PC-9 (cell line): ENCODE measurements around the gene STARD8. TPM values are rescaled to one million over a fixed set of nuclear protein-coding genes. Genes with fewer than 3 reads are reported as not detected.

Experiments used
- BruUV-seq: library from RNA; stranded (reverse); fragments of 400-500 nt; replicated peaks from 2 replicates; lab custom pipeline; 2021; lab: Mats Ljungman, UMichigan
- CTCF ChIA-PET: fragments of 300-600 bp; sonication (Branson Sonifier 250); formaldehyde crosslinking; loops from one replicate; lab custom pipeline; 2022; ENCODE audit warnings: antibody characterized with exemption; lab: Charles Lee
- POLR2A ChIA-PET: fragments of 300-600 bp; sonication (Branson Sonifier 250); formaldehyde crosslinking; loops from one replicate; lab custom pipeline; 2022; ENCODE audit warnings: antibody characterized with exemption; ENCODE audit not compliant: unreplicated experiment; lab: Charles Lee
- DNase-seq, 2 experiments: peaks; one replicate each; pipeline versions ENCODE4 v3.0.0 to v3.0.0-alpha.2; 2015 to 2022; ENCODE audit warnings: mixed read lengths in 1 of 2
- H2AFZ ChIP-seq: fragments of 200-600 bp; sonication (generic); 2 replicates; pipeline ENCODE4 v1.8.1; 2017; ENCODE audit warnings: antibody characterized with exemption
- H3F3A ChIP-seq: fragments of 200-600 bp; sonication (generic); 2 replicates; pipeline ENCODE4 v1.8.1; 2017; ENCODE audit warnings: antibody characterized with exemption, mild to moderate bottlenecking, low read depth; ENCODE audit not compliant: insufficient read depth
- H3K27ac ChIP-seq: fragments of 200-600 bp; sonication (generic); 2 replicates; pipeline ENCODE4 v1.6.1; 2016; ENCODE audit warnings: mixed run types
- H3K27me3 ChIP-seq: fragments of 200-600 bp; sonication (generic); 2 replicates; pipeline ENCODE4 v1.6.1; 2016; ENCODE audit warnings: low read depth, mixed run types; ENCODE audit not compliant: insufficient read depth
- H3K36me3 ChIP-seq: fragments of 200-600 bp; sonication (generic); 2 replicates; pipeline ENCODE4 v1.6.1; 2016; ENCODE audit warnings: low read depth, mixed run types
- H3K4me1 ChIP-seq: fragments of 200-600 bp; sonication (generic); replicated peaks from 2 replicates; pipeline ENCODE4 v1.6.1; 2016; ENCODE audit warnings: mixed run types; ENCODE audit not compliant: insufficient read depth
- H3K4me2 ChIP-seq: fragments of 200-600 bp; sonication (generic); 2 replicates; pipeline ENCODE4 v1.6.1; 2017; ENCODE audit warnings: mixed run types
- H3K4me3 ChIP-seq: fragments of 200-600 bp; sonication (generic); 2 replicates; pipeline ENCODE4 v1.6.1; 2016; ENCODE audit warnings: mixed run types
- H3K79me2 ChIP-seq: fragments of 200-600 bp; sonication (generic); 2 replicates; pipeline ENCODE4 v1.6.1; 2017; ENCODE audit warnings: low read depth, mixed run types
- H3K9me2 ChIP-seq: fragments of 200-600 bp; sonication (generic); 2 replicates; pipeline ENCODE4 v1.8.1; 2017; ENCODE audit warnings: mild to moderate bottlenecking; ENCODE audit not compliant: insufficient read depth
- H3K9me3 ChIP-seq: fragments of 200-600 bp; sonication (generic); 2 replicates; pipeline ENCODE4 v1.8.1; 2016; ENCODE audit warnings: low read depth; ENCODE audit not compliant: insufficient read depth
- H4K20me1 ChIP-seq: fragments of 200-600 bp; sonication (generic); 2 replicates; pipeline ENCODE4 v1.8.1; 2017; ENCODE audit not compliant: insufficient read depth
- EZH2 ChIP-seq: fragments of 200-600 bp; sonication (generic); IDR thresholded peaks from 2 replicates; pipeline ENCODE4 v1.8.0; 2017; ENCODE audit warnings: antibody characterized with exemption, low read depth
- intact Hi-C: fragments of 100-400 bp; cut with micrococcal nuclease; formaldehyde crosslinking; loops from one replicate; pipeline ENCODE4 v1.10.0; 2022; ENCODE audit not compliant: unreplicated experiment
- total RNA-seq: library from RNA; stranded (reverse); gene quantifications from 2 replicates; pipeline ENCODE4 v1.2.3, GENCODE V29; 2021
- TF ChIP-seq, protein P1 (sequence below): fragments of 200-600 bp; sonication (generic); conservative IDR thresholded peaks from 2 replicates; pipeline ENCODE4 v1.6.1; 2017; ENCODE audit warnings: mixed run types, antibody characterized with exemption, mild to moderate bottlenecking, moderate library complexity

STARD8 gene
- total RNA-seq, 1 experiment from 2014 or later = 2.2 TPM

DNA sequence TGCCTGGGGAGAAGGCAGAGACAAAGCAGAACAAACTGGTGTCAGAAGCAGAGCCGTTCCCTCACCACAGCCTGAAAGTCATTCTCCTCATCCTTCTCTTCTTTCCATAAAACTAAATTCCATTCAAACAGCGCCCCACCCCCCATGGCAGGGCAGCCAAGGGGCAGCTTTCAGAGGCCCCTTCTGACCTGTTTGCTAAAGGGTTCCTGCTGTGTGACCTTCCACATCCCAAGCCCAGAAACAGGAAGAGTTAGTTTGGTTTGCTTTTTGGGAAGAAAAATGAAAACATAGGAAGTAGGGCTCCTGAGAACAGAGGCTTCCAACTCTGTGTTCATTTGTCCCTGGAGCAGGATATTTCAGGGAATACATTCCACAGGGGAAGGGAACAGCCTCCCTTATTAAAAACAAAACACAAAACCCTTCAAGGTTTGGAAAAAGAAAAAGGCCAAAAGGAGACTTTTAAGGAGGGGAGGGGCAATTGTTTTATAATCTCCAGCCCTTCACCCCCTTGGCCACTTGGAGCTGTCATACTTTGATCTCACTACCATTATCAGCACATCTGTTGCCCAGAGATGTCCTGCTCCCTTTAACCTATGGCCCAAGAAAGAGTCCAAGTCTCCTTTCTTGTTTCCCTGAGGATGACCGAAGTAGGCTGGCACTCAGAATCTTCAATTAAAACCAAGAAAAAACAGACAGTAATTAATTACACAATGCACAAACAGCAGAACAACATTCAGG, 25.3 kb downstream of the STARD8 start:
- Histone ChIP-seq H3K9me3 (no peaks in the 10 kb centered on the region), H3K79me2 (no peaks in the 10 kb centered on the region), H3F3A (no peaks in the 10 kb centered on the region), H3K9me2 (no peaks in the 10 kb centered on the region), H3K4me3 (no peak overlapping the region), H3K27me3 (no peaks in the 10 kb centered on the region), H3K27ac (no peak overlapping the region), H4K20me1 (no peaks in the 10 kb centered on the region), H2AFZ (no peak overlapping the region), H3K4me2 (no peak overlapping the region), H3K36me3 (no peaks in the 10 kb centered on the region), H3K4me1 (no peaks in the 10 kb centered on the region)
- BruUV-seq = no TSS peak
- ChIA-PET CTCF (no interaction called here), POLR2A (no interaction called here)
- no peak for DNase-seq
- no peak for TF ChIP-seq EZH2
- intact Hi-C loops = no loop called here

DNA sequence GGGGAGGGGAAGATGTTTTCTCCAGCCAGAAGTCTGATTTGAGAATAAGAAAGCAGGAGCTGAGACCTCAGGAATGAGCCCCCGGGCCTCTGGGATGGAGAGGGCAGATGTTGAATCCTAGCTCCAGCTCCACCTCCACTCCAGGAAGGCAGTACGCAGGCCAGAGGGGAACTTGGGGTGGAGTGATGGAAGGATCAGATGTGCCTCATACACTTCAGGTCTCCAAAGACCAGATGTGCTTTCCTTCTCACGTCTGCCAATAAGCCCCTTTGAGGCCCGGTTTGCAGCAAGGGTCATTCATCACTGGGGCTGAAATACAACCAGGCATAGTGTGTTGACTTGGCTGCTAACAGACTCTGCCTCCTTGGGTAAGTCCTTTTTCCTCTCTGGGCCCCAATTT, 28.1 kb downstream of the STARD8 start:
- Histone ChIP-seq H3K27me3 (no peaks in the 10 kb centered on the region), H3K4me2 (no peak overlapping the region), H3K79me2 (no peaks in the 10 kb centered on the region), H3K4me1 (no peaks in the 10 kb centered on the region), H3F3A (no peaks in the 10 kb centered on the region), H3K9me2 (no peaks in the 10 kb centered on the region), H3K27ac (no peak overlapping the region), H2AFZ (no peak overlapping the region), H3K4me3 (no peak overlapping the region), H3K9me3 (no peaks in the 10 kb centered on the region), H3K36me3 (no peaks in the 10 kb centered on the region), H4K20me1 (no peaks in the 10 kb centered on the region)
- ChIA-PET CTCF (no interaction called here), POLR2A (no interaction called here)
- no peak for TF ChIP-seq EZH2
- TF ChIP-seq, protein P1, sequence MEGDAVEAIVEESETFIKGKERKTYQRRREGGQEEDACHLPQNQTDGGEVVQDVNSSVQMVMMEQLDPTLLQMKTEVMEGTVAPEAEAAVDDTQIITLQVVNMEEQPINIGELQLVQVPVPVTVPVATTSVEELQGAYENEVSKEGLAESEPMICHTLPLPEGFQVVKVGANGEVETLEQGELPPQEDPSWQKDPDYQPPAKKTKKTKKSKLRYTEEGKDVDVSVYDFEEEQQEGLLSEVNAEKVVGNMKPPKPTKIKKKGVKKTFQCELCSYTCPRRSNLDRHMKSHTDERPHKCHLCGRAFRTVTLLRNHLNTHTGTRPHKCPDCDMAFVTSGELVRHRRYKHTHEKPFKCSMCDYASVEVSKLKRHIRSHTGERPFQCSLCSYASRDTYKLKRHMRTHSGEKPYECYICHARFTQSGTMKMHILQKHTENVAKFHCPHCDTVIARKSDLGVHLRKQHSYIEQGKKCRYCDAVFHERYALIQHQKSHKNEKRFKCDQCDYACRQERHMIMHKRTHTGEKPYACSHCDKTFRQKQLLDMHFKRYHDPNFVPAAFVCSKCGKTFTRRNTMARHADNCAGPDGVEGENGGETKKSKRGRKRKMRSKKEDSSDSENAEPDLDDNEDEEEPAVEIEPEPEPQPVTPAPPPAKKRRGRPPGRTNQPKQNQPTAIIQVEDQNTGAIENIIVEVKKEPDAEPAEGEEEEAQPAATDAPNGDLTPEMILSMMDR = no peak
- intact Hi-C loops = no loop called here
- no TSS peak for BruUV-seq
- no peak for DNase-seq

DNA sequence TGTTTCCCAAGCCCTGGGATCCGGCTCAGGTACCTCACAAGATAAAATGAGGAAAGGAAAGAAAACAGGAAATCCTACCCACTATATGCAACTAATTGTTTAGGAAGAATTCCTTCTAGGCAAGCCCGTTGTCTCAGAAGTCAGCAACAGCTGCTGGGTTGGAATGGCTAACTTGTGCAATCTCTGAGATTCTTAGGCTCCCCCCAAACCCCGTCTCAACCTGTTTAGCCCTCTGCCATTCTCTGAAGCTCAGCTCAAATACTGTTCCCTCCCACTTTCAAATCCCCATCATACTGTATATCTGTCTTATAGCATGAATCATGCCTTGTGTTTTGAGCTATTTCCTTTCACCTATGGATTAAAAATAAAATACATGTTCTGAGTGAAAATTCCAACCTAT, 28.9 kb downstream of the STARD8 start:
- no peak for TF ChIP-seq EZH2
- TF ChIP-seq, protein P1 = no peak
- no peak for DNase-seq
- H3K4me2 ChIP-seq = no peak overlapping the region
- H3K27me3 ChIP-seq = no peaks in the 10 kb centered on the region
- no peaks in the 10 kb centered on the region for H3K79me2 ChIP-seq
- H3K27ac ChIP-seq = no peak overlapping the region
- no TSS peak for BruUV-seq
- intact Hi-C loops = no loop called here
- H3K4me3 ChIP-seq = no peak overlapping the region
- no peaks in the 10 kb centered on the region for H3K36me3 ChIP-seq
- no peaks in the 10 kb centered on the region for H3F3A ChIP-seq
- H4K20me1 ChIP-seq = no peaks in the 10 kb centered on the region
- POLR2A ChIA-PET = no interaction called here
- no peaks in the 10 kb centered on the region for H3K9me2 ChIP-seq
- H2AFZ ChIP-seq = no peak overlapping the region
- no peaks in the 10 kb centered on the region for H3K9me3 ChIP-seq
- no peaks in the 10 kb centered on the region for H3K4me1 ChIP-seq
- CTCF ChIA-PET = no interaction called here

DNA sequence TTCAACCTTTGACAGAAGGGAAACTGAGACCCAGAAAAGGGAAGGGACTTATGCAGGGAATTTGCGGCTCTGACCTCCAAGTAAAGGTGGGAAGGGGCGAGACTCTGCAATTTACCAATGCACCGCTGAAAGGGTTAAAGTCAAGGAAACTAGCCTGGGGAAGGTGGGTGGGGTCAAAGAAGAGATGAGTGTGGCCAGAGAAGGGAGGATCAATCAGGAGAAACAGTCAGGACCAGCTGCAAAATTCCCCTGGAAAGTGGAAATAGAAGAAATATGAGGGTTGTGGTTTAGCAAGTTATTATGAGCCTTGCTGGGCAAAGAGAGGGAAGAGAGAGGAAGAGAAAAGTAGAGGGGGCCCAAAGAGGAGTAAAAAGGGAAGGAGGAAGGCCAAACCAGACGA, 30.5 kb downstream of the STARD8 start:
- no peaks in the 10 kb centered on the region for H3K9me3 ChIP-seq
- H3K4me3 ChIP-seq = no peak overlapping the region
- no peaks in the 10 kb centered on the region for H4K20me1 ChIP-seq
- H3K36me3 ChIP-seq = no peaks in the 10 kb centered on the region
- ChIA-PET POLR2A (no interaction called here), CTCF (no interaction called here)
- no peak overlapping the region for H2AFZ ChIP-seq
- no peak overlapping the region for H3K4me2 ChIP-seq
- no peaks in the 10 kb centered on the region for H3K9me2 ChIP-seq
- H3K27me3 ChIP-seq = no peaks in the 10 kb centered on the region
- no peaks in the 10 kb centered on the region for H3K79me2 ChIP-seq
- no peaks in the 10 kb centered on the region for H3F3A ChIP-seq
- DNase-seq = no peak
- BruUV-seq = no TSS peak
- no peak overlapping the region for H3K27ac ChIP-seq
- no peaks in the 10 kb centered on the region for H3K4me1 ChIP-seq
- TF ChIP-seq EZH2 = no peak
- TF ChIP-seq, protein P1 = no peak
- intact Hi-C loops = no loop called here
